Erythroblast (primary cell): ENCODE results near the gene CASP10.

Experiments used
- GATA1 ChIP-seq: IDR thresholded peaks from 2 replicates; pipeline ENCODE4 v1.6.1; 2011; ENCODE audit warnings: low read depth, mild to moderate bottlenecking, control low read depth, low read length, moderate library complexity
- POLR2A ChIP-seq: IDR thresholded peaks from 2 replicates; pipeline ENCODE4 v1.6.1; 2011; ENCODE audit warnings: mild to moderate bottlenecking, low read length

GRCh38 chr2:201201371-201201770, 18.4 kb downstream of the CASP10 start:
- TF ChIP-seq POLR2A (no peak), GATA1 (no peak)
